Measurements from ENCODE around the gene ANKRD65. TPM values are rescaled to one million over a fixed set of nuclear protein-coding genes. Genes with fewer than 3 reads are reported as not detected.
"Not testable (repeated sequence)": the region's sequence is repeated elsewhere in the genome, so short reads cannot be mapped to it uniquely, and the experiment has no call there.

ANKRD65 gene
- total RNA-seq, 4 donors from 2014 or later, result 3.1 to 10.9 (median 6.2) TPM

DNA sequence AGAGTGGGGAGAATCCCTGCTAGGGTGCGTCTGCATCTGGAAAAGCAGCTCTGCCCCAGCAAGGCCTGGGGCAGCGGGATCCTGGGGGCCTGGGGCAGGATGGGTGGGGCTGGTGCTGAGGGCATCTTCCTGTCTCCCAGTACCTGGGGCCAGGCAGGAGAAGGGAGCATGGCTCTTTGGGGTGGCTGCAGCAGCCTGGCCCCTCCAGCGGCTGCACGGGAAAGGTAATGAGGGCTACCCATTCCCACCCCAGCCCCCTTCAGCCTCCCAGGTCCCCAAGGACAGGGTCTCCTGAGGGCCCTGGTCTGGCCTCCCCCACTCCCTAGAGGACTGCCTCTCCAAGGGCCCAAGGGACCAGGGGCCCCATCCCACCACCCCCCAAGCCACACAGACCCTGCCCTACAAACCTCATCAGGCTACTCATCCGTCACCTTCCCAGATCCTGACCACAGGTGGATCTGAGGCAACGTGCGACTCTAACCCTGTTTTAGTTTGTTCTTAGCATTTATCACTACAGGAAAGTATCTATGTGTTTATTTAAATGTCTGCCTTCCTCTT, 910 bp upstream of the ANKRD65 start:
- DNase-seq (ENCODE audit: low spot score in 2 of 2), result no peak
- intact Hi-C loops (cut with DNase I; ENCODE audit: low total_unique reads), result no loop called here

GRCh38 chr1:1420654-1421141, 378 bp downstream of the ANKRD65 start:
- no peak for DNase-seq (ENCODE audit: low spot score in 2 of 2)
- 63 to 73% methylated on average over 7 to 12 of the region's 12 CpGs for WGBS, 2 donors
- intact Hi-C loops (cut with DNase I; ENCODE audit: low total_unique reads), result no loop called here
- no peak for TF ChIP-seq POLR2A (IDR thresholded peaks at IDR 0.05)
- TF ChIP-seq CTCF (IDR thresholded peaks at IDR 0.05), result no peak
- no peak overlapping the region for H3K4me3 ChIP-seq (ENCODE audit: low read depth, poor library complexity, severe bottlenecking)

More for the DNA sequence above, 910 bp upstream of the ANKRD65 start:
- no peak for TF ChIP-seq POLR2A (IDR thresholded peaks at IDR 0.05)
- no peak for TF ChIP-seq CTCF (IDR thresholded peaks at IDR 0.05)
- no peak overlapping the region for H3K4me3 ChIP-seq (ENCODE audit: low read depth, poor library complexity, severe bottlenecking)
- WGBS, 2 donors, result 81 to 90% methylated on average over 7 of the region's 7 CpGs

DNA sequence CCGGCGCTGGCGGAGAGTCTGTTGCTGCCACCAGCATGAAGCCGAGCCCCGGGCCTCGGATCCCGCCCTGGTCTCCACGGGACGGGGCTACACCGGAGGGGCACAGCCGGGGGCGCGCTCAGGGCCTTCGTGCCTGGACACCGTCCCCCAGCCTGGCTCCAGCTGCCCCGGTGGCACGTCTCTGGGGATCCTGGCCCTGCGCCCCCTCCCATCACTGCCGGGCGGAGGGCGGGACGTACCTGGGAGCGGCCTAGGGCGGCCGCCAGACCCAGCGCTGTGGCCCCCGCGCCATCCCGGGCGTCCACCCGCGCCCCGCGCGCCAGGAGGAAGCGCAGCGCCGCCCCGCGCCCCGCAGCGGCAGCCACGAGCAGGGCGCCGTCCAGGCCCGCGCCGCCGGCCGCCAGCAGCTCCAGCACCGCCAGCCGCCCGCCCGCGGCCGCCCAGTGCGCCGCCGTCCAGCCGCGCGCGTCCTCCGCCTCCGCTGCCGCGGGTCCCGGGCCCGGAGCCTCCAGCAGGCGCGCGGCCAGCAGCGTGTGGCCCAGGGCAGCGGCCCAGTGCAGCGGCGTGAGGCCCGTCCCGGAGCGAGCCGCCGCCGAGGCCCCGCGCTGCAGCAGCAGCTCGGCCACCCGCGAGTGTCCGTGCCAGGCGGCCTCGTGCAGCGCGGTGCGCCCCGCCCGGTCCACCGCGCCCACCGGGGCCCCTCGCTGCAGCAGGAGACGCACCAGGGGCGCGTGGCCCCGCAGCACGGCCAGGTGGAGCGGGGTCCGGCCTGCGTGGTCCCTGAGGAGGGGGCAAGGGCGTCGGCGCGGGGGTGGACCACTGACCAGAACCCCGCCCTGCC, 1.0 kb downstream of the ANKRD65 start:
- WGBS, 2 donors, result 5 to 32% methylated on average over 9 to 34 of the region's 112 CpGs
- H3K4me3 ChIP-seq (ENCODE audit: low read depth, poor library complexity, severe bottlenecking), result no peak overlapping the region
- DNase-seq (ENCODE audit: low spot score in 2 of 2), result no peak
- intact Hi-C loops (cut with DNase I; ENCODE audit: low total_unique reads), result no loop called here
- TF ChIP-seq CTCF (IDR thresholded peaks at IDR 0.05) (no peak), POLR2A (IDR thresholded peaks at IDR 0.05) (no peak)

GRCh38 chr1:1419363-1419812, 1.7 kb downstream of the ANKRD65 start:
- no peak overlapping the region for H3K4me3 ChIP-seq (ENCODE audit: low read depth, poor library complexity, severe bottlenecking)
- no peak for DNase-seq (ENCODE audit: low spot score in 2 of 2)
- no peak for TF ChIP-seq POLR2A (IDR thresholded peaks at IDR 0.05)
- TF ChIP-seq CTCF (IDR thresholded peaks at IDR 0.05), result no peak
- 81 to 82% methylated on average over 8 to 17 of the region's 21 CpGs for WGBS, 2 donors
- intact Hi-C loops (cut with DNase I; ENCODE audit: low total_unique reads), result no loop called here

DNA sequence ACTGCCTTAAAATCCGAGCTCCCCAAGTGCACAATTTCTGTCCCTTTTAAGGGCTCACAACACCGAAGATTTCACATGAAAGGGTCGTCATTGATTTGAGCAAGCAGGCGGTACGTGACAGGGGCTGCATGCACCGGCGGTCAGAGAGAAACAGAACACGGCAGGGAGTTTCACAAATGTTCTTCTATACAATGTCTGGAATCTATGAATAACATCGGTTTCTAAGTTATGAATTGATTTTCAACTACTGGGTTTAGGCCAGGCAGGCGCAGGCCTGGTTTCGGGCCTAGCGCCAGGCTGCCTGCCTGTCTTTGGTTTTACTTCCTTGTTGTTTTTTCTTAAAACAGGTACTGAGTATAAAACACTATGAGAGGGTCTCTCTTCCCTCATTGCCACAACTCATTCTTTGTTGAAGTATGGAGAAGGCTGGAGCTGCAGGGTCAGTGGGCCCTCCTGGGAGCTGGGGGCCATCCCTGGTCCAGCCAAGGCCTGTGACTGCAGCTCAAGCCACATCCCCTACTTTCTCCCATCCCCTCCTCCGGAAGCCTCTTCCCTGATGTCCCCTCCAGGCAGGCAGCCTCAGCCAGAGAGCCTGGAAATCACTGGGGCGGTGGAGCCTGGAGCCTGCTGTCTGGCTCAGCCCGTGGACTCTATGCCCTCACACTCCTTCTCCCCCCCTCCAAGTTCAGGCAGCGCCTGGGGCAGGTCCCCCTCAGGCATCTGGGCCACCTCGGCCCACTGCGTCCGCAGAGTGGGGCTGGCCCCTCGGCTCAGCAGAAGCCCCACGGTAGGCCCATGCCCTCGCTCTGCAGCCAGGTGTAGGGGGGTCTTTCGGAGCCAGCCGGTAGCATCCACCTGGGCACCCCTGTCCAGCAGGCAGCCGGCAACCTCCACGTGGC, 2.4 kb downstream of the ANKRD65 start:
- H3K4me3 ChIP-seq (ENCODE audit: low read depth, poor library complexity, severe bottlenecking), result no peak overlapping the region
- intact Hi-C loops (cut with DNase I; ENCODE audit: low total_unique reads), result no loop called here
- DNase-seq (ENCODE audit: low spot score in 2 of 2), result no peak
- TF ChIP-seq CTCF (IDR thresholded peaks at IDR 0.05) (no peak), POLR2A (IDR thresholded peaks at IDR 0.05) (no peak)
- 78 to 85% methylated on average over 22 to 24 of the region's 26 CpGs for WGBS, 2 donors

DNA sequence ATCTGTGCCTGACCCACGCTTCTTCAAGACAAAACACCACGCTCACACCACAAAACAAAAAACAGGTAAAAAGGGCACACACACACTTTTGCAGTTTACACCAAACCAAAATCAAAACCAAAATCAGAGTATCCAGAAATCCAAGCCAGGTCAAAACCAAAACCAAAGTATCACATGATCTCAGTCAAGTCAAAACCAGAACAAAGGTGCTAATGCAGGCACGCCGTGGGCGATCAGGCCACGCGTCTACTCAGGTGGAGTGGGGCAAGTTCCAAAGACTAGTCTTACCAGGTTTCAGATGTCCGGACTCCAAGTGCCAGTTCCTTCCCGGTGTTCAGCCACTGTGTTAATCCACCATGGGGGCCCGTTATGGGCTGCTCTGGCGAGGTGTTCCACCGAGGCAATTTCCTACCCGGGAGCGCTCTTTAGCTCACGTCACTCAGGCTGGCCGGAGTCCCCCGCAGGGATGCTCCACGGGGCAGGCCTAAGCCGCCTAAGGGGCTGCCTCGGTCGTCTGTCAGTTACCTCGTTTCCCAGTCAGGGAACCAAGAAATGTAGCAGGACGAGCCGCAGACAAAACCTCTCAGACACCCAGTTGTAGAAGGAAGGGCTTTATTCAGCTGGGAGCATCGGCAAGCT, 3.1 kb downstream of the ANKRD65 start:
- H3K4me3 ChIP-seq (ENCODE audit: low read depth, poor library complexity, severe bottlenecking); DNase-seq (ENCODE audit: low spot score in 2 of 2): not testable (repeated sequence)
- WGBS, 2 donors, result 73 to 74% methylated on average over 25 of the region's 25 CpGs

GRCh38 chr1:1417396-1417795, 3.7 kb downstream of the ANKRD65 start:
- intact Hi-C loops (cut with DNase I; ENCODE audit: low total_unique reads); H3K4me3 ChIP-seq (ENCODE audit: low read depth, poor library complexity, severe bottlenecking); DNase-seq (ENCODE audit: low spot score in 2 of 2): not testable (repeated sequence)
- WGBS, 2 donors, result 77 to 81% methylated on average over 5 of the region's 5 CpGs

More for the DNA sequence above, 3.1 kb downstream of the ANKRD65 start:
- intact Hi-C loops (cut with DNase I; ENCODE audit: low total_unique reads), result not testable (repeated sequence)

All from lower leg skin (tissue), 4 donors.